GM18867 (cell line): ENCODE measurements around the gene NOL4L.

Experiments used
- ATAC-seq: cut with Tn5 transposase; IDR thresholded peaks from one replicate; pipeline ENCODE4 v1.9.1; 2021; ENCODE audit warnings: mild to moderate bottlenecking, moderate library complexity; ENCODE audit not compliant: unreplicated experiment

The NOL4L gene

DNA sequence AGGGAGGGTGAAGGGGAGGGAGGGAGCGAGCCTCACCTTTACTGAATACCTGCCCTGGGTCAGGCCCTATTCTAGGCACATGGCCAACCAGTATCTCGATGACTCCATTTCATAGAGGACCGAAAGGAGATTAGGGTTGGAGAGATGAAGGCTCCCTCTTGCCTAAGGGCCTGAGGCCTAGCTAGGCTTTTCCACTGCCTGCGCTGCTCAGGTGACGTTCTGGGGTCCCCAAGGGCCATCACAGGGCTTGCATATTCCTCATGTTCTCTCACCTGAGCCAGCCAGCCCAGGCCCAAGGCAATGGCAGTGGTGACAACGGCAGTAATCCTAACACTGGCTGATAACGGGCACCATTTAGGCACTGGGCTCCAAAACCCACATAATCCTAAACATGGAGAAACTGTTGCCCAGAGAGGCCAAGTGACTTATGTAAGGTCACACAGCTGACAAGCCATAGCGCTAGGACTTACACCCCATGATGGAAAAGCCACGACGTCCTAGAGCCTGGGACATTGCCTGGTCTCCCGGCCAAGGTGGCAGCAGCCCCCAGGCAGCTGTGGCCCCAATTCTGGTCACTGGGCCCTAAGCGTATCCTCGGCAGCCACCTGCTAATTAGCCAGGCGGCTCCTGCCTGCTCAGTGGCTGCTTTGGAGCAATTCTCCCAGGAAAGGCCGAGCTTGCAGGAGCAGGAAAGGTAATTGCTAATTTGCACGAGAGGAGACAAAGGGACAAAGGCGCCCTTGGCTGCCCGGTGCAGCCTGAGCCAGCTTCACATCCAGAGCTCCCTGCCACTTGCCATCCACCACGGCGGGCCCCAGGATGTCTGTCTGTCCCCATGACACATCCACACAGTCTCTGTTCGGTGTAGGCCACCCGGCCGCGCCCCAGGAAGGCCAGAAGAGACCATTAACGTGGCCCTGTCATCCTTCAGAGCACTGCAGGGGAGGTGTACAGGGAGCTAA is 21.5 kb downstream of the NOL4L start:
- ATAC-seq, result no peak

- no peak for ATAC-seq
These were observed 22.6 kb downstream of the NOL4L start for GRCh38 chr20:32562495-32562911.

DNA sequence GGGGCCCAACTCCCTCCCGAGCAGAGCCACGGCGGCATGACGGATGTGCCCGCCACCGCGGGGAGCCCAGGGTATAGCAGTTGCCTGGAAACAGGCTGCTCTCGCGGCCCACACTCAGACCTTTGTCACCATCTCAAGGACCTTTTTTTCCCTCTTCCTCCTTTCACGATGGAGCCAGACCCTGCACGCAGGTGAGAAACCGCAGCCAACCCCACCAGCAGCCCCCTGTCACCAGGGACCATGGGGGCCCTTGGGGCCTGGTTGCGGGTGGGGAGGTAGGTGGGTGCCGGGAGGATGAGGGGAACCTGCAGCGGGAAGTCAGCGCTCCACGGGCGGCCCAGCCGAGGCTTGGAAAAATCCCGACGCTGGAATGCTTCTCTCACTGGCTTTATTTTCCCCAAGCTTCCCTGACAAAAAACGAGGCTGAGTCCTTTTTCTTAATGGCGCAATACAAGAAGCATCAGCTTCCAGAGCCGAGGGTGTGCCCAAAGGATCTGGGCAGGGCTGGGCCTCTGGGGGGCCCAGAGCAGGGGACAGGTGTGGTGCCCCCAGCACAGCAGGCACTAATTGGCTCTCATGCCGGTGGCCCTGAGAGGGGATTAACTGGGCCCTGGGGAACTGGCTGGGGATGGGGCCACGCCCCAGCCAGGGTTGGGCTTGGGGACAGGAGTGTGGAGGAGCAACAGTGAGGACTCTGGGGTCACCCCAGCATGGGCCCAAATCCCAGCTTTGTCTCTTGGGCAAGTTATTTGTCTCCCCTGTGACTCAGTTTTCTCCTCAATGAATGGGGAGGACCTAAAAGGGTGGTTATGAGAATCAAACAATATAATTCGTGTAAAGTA is 23.9 kb downstream of the NOL4L start:
- ATAC-seq, result no peak

- no peak for ATAC-seq
These were observed 24.6 kb downstream of the NOL4L start for GRCh38 chr20:32560482-32560988.

DNA sequence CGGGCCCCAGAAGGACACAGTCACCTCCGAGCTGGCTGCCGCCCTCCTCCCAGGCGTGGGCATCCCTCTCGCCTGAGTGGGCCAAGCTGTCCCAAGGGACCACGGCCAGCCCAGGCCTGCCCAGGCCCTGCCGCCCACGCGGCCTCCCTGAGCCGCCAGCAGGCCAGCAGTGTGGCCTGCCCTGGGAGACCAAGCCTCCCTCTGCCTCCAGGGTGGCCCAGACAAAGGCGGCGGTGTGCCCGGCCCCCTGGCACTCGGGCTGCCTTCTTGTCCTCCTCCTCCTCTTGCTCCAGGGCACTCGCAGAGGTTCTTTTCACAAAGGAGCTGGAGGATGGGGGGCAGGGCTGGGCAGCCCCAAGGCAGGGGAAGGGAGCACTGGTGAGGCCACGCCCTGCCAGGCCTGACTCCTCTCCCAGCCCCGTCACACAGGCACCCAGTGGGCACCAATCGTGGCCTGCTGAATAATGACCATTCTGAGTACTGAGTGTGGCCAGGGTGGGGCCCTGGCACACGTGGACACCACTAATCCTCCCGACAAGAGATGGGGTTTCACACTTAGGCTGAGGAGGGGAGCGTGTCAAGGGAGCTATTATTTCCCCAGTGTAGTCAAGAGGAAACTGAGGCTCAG is 25.3 kb downstream of the NOL4L start:
- no peak for ATAC-seq

DNA sequence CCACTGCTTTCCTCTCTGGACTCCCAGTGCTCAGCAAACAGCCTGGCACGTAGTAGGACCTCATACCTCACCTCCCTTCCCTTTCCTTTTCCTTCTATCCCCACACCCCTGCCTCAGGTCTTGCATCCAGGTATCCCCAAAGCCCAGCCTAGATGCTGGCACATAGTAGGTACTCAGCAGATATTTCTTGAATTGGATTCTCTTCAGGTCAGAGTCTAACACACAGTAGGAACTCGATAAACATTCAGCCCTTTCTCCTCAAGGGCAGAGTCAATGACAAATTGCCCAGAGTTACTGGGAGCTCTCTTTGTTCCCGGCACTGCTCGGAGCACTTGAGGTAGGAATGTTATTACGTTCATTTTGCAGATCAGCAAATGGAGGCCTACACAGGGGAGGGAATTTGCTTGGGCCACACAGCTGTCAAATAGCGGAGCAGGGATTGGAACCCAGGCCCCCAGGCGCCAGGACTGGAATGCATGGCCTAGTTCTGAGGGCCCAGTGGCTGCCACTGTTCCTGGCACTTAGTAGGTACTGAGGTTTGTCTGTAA is 25.9 kb downstream of the NOL4L start:
- ATAC-seq, result no peak

GRCh38 chr20:32558526-32558925 is 26.6 kb downstream of the NOL4L start:
- ATAC-seq, result no peak

GRCh38 chr20:32557319-32557718 is 27.8 kb downstream of the NOL4L start:
- ATAC-seq, result no peak

DNA sequence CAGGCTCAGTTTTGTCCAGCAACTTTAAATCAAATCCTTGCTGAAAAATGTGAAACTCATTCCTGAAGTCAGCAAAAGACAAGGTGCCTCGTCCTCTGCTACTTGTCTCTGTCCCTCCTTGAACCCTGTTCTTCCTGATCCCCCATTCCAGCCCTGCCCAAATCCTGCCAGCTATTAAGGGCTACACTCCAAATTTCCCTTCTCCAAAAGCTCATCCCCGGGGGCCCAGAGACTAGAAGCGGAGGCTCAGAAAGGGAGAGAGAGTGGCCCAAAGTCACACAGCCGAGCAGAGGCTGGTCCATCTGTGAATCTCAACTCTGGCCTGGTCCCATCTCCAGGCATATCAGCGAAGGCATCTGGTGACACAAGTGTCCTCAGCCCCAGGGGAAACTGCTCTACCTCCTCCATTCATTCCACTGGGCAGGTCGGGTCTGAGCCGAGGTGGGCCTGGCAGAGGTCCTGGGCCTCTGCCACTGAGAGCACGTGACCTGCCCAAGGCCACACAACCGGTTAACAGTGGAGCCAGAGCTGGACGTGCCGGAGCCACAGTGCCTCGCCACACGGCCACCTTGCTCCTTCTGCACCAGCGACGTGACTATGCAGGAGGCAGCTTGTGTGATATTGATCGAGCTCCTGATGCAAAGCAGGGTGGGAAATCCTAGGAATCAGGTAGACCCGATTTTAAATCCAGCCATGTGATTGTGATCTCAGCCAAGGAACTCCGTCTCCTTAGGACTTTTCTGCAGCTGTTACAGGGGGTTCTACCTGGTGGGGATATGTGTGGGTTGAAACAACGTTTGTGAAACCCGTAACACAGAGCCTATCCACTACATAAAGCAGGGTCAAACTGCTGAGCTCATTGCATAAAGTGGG is 28.6 kb downstream of the NOL4L start:
- no peak for ATAC-seq

GRCh38 chr20:32555584-32555983 is 29.5 kb downstream of the NOL4L start:
- ATAC-seq, result no peak

DNA sequence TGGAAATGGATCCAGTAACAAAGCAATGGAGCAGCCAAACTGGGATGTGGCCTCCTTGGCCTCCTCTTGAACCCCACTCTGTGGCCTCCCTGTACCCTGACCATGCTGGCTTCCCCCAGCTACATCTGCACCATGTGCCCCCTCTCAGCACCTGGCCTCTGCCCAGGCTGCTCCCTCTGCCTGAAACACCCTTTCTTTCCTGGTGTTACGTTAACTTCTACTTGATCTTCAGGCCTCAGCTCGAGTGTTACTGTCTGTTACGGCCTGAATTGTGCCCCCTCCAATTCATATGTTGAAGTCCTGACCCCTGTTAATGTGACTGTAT is 30.2 kb downstream of the NOL4L start:
- no peak for ATAC-seq

- no peak for ATAC-seq
These were observed 31.5 kb downstream of the NOL4L start for GRCh38 chr20:32553618-32554017.

- ATAC-seq, result no peak
These were observed 33.4 kb downstream of the NOL4L start for GRCh38 chr20:32551693-32552092.

GRCh38 chr20:32549842-32550241 is 35.3 kb downstream of the NOL4L start:
- no peak for ATAC-seq

GRCh38 chr20:32547753-32548034 is 37.4 kb downstream of the NOL4L start:
- ATAC-seq, result no peak

DNA sequence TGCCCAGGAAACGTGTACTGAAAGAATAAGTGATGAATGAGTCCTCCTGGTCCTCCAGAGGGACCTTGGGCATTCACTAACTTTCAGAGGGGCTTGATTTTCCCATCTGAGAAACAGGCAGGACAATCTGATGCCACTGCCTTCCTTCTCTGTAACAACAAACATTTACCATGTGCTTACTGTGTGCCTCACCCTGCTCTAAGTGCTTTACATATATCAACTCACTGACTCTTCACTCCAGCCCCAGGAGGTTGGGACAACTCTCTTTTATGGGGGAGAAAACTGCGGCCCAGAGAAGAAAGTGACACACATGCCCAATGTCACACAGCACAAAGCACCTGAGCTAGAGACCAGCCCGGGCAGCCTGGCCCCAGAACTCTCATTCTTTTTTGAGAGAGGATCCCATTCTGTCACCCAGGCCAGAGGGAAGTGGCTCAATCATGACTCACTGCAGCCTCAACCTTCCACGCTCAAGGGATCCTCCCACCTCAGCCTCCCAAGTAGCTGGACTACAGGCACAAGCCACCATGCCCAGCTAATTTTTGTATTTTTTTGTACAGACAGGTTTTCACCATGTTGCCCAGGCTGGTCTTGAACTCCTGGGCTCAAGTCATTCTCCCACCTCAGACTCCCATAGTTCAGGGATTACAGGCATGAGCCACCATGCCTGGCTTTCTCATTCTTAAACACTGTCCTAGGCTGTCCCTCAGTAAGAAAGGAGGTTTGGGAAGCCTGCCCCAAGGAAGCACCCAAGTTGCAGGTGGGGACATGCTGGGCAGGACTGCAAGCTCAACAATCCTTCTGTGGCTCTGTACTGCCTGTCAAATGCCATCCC is 38.0 kb downstream of the NOL4L start:
- ATAC-seq, result no peak

GRCh38 chr20:32544893-32545840 is 40.0 kb downstream of the NOL4L start:
- ATAC-seq, result no peak

GRCh38 chr20:32544260-32544722 is 40.8 kb downstream of the NOL4L start:
- no peak for ATAC-seq
